B cell (primary cell): ENCODE results near the gene PTPRQ. TPM values are rescaled to one million over a fixed set of nuclear protein-coding genes. Genes with fewer than 3 reads are reported as not detected.

ENCODE experiments used
- ATAC-seq: fragments of 200-7000 bp; cut with Tn5 transposase; one replicate; pipeline ENCODE4 v1.10.0; 2021; ENCODE audit warnings: low read depth, mild to moderate bottlenecking, moderate number of reproducible peaks, moderate library complexity
- CTCF ChIA-PET: fragments of 350-600 bp; sonication (Branson Sonifier 250); formaldehyde crosslinking; loops from one replicate; lab custom pipeline; 2021; ENCODE audit warnings: antibody characterized with exemption, inconsistent platforms; lab: Charles Lee
- POLR2A ChIA-PET: fragments of 350-600 bp; sonication (Branson Sonifier 250); formaldehyde crosslinking; loops from one replicate; lab custom pipeline; 2021; ENCODE audit warnings: antibody characterized with exemption; lab: Charles Lee
- DNase-seq: peaks from one replicate; pipeline ENCODE4 v3.0.0; 2013
- H2AFZ ChIP-seq: 2 replicates; pipeline ENCODE4 v1.6.1; 2012; ENCODE audit warnings: mild to moderate bottlenecking, low read depth, low read length; ENCODE audit not compliant: insufficient read depth, poor library complexity, severe bottlenecking
- H3K27ac ChIP-seq, 2 donors: 1 replicate in 1 of 2; 2 replicates in 1 of 2; pipeline ENCODE4 v1.5.1; 2012 to 2013; ENCODE audit warnings: low read length in 2 of 2, mild to moderate bottlenecking in 2 of 2, moderate library complexity in 1 of 2
- H3K27me3 ChIP-seq, 4 experiments: fragments of 200-600 bp in 1 of 4; sonication (generic) in 1 of 4; replicated peaks in 1 of 4; 1 replicate in 2 of 4; 2 replicates in 2 of 4; pipeline versions ENCODE4 v1.6.1 to v1.7.0; 2013 to 2016; ENCODE audit warnings: low read length in 3 of 4, mild to moderate bottlenecking in 2 of 4, mixed read lengths in 1 of 4, moderate library complexity in 1 of 4; ENCODE audit not compliant: insufficient read depth in 4 of 4, control insufficient read depth in 3 of 4; ENCODE audit errors: control extremely low read depth in 1 of 4
- H3K36me3 ChIP-seq, 2 experiments: replicated peaks in 1 of 2; 1 replicate in 1 of 2; 2 replicates in 1 of 2; pipeline versions ENCODE4 v1.6.1 to v1.7.1; 2013; ENCODE audit warnings: low read length in 1 of 2; ENCODE audit not compliant: insufficient read depth in 2 of 2, control insufficient read depth in 1 of 2; ENCODE audit errors: control extremely low read depth in 1 of 2, extremely low read depth in 1 of 2
- H3K4me1 ChIP-seq, 2 donors: fragments of 200-600 bp in 1 of 2; sonication (generic) in 1 of 2; 1 replicate in 1 of 2; 2 replicates in 1 of 2; pipeline versions ENCODE4 v1.5.1 to v1.6.1; 2013 to 2017; ENCODE audit warnings: low read length in 2 of 2; ENCODE audit not compliant: control insufficient read depth in 2 of 2, insufficient read depth in 2 of 2
- H3K4me2 ChIP-seq: replicated peaks from 2 replicates; pipeline ENCODE3; 2012; ENCODE audit warnings: mild to moderate bottlenecking, low read depth, low read length; ENCODE audit not compliant: poor library complexity, severe bottlenecking
- H3K4me3 ChIP-seq, 5 experiments: fragments of 200-600 bp in 1 of 5; sonication (generic) in 1 of 5; 1 replicate in 3 of 5; 2 replicates in 2 of 5; pipeline versions ENCODE4 v1.5.1 to v1.7.0; 2011 to 2016; ENCODE audit warnings: low read length in 4 of 5, mild to moderate bottlenecking in 4 of 5, low read depth in 2 of 5, control low read depth in 1 of 5, moderate library complexity in 1 of 5; ENCODE audit not compliant: insufficient read depth in 1 of 5; ENCODE audit errors: control extremely low read depth in 1 of 5, extremely low read depth in 1 of 5
- H3K79me2 ChIP-seq: fragments of 200-600 bp; sonication (generic); one replicate; pipeline ENCODE4 v1.6.0; 2016; ENCODE audit warnings: low read length; ENCODE audit not compliant: control insufficient read depth, insufficient read depth
- H3K9ac ChIP-seq: fragments of 200-600 bp; sonication (generic); 2 replicates; pipeline ENCODE4 v1.6.1; 2017; ENCODE audit warnings: mild to moderate bottlenecking, low read length, moderate library complexity
- H3K9me3 ChIP-seq, 3 donors: one replicate each; pipeline versions ENCODE4 v1.6.1 to v1.7.1; 2013; ENCODE audit warnings: low read length in 2 of 3; ENCODE audit not compliant: control insufficient read depth in 2 of 3, insufficient read depth in 1 of 3; ENCODE audit errors: control extremely low read depth in 1 of 3
- H4K20me1 ChIP-seq: 2 replicates; pipeline ENCODE4 v1.6.0; 2012; ENCODE audit warnings: mild to moderate bottlenecking, low read length; ENCODE audit not compliant: insufficient read depth, control insufficient read depth, poor library complexity, severe bottlenecking
- H3K27ac Mint-ChIP-seq: one replicate; pipeline ENCODE4 v1.8.0; 2021; ENCODE audit warnings: mixed read lengths
- H3K27me3 Mint-ChIP-seq: one replicate; pipeline ENCODE4 v1.8.0; 2021; ENCODE audit warnings: mixed read lengths
- H3K4me1 Mint-ChIP-seq: one replicate; pipeline ENCODE4 v1.8.0; 2021; ENCODE audit warnings: mixed read lengths
- H3K4me3 Mint-ChIP-seq: one replicate; pipeline ENCODE4 v1.8.0; 2021; ENCODE audit warnings: mixed read lengths
- H3K9me3 Mint-ChIP-seq: one replicate; pipeline ENCODE4 v1.8.0; 2022; ENCODE audit warnings: mixed read lengths; ENCODE audit not compliant: insufficient read depth
- EZH2 ChIP-seq: IDR thresholded peaks from 2 replicates; pipeline ENCODE4 v1.6.1; 2012; ENCODE audit warnings: borderline replicate concordance, low read depth, mild to moderate bottlenecking, moderate library complexity, low read length; ENCODE audit not compliant: insufficient read depth, poor library complexity, severe bottlenecking
- WGBS: methylation state at CpG from one replicate; pipeline ENCODE4 v1.1.5; 2013; ENCODE audit warnings: missing lambda C conversion rate; ENCODE audit not compliant: insufficient coverage; 5-methylcytosine and 5-hydroxymethylcytosine counted together
- intact Hi-C: fragments of 100-400 bp; cut with micrococcal nuclease; formaldehyde crosslinking; loops from one replicate; pipeline ENCODE4 v1.10.0; 2022
- polyA plus RNA-seq: library from polyadenylated mRNA; depleted of rRNA; stranded (reverse); fragments of >200 nt; gene quantifications from 2 replicates; pipeline ENCODE4 v1.2.3, GENCODE V29; 2012
- total RNA-seq, 2 donors: library from RNA; stranded (reverse); fragments of 120-200 nt in 1 of 2; gene quantifications; 1 replicate in 1 of 2; 2 replicates in 1 of 2; pipeline versions ENCODE4 v1.2.3 to v1.2.4, GENCODE V29; 2013 to 2022
- TF ChIP-seq, protein P1 (sequence below): fragments of 200-600 bp; IDR thresholded peaks from one replicate; pipeline ENCODE4 v1.8.0; 2022; ENCODE audit warnings: antibody characterized with exemption, mild to moderate bottlenecking

The PTPRQ gene
- total and polyA plus RNA-seq, 2 donors (not counting 1 experiment from before 2014, with no cell fraction given): not detected

DNA sequence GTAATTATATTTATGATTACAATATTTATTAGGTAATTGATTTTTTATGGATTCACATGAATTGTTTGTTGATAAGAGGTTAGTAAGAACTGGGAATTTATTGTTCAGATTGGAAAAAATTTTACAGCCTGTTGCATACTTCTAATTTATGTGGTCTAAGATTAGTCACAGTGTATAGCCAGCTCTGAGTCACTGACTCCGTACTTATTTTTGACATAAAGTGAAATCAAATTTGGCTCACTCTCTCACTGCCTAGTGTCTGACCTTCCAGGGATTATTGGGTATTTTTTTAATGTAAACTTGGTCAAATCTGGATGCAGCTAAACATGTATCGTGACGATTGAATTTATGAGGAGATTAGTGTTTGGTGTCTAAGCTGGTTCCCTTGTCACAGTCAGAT, 109.3 kb downstream of the PTPRQ start:
- DNase-seq: no peak
- ChIA-PET POLR2A (no interaction called here), CTCF (no interaction called here)
- Mint-ChIP-seq H3K4me1 (no peaks in the 10 kb centered on the region), H3K27ac (no peak overlapping the region), H3K27me3 (no peaks in the 10 kb centered on the region), H3K9me3 (no peaks in the 10 kb centered on the region), H3K4me3 (no peak overlapping the region)
- ATAC-seq: no peak
- no peaks in the 10 kb centered on the region for H4K20me1 ChIP-seq
- no peaks in the 10 kb centered on the region for H3K27me3 ChIP-seq
- WGBS: no CpG with 5 or more reads among the region's 3 CpGs
- H3K79me2 ChIP-seq: no peaks in the 10 kb centered on the region
- no peak overlapping the region for H2AFZ ChIP-seq
- H3K9ac ChIP-seq: no peak overlapping the region
- H3K4me2 ChIP-seq: no peak overlapping the region
- intact Hi-C loops: no loop called here
- no peaks in the 10 kb centered on the region for H3K4me1 ChIP-seq
- H3K4me3 ChIP-seq: no peak overlapping the region
- H3K9me3 ChIP-seq: no peaks in the 10 kb centered on the region
- H3K36me3 ChIP-seq: no peaks in the 10 kb centered on the region
- no peak overlapping the region for H3K27ac ChIP-seq
- TF ChIP-seq, protein P1, sequence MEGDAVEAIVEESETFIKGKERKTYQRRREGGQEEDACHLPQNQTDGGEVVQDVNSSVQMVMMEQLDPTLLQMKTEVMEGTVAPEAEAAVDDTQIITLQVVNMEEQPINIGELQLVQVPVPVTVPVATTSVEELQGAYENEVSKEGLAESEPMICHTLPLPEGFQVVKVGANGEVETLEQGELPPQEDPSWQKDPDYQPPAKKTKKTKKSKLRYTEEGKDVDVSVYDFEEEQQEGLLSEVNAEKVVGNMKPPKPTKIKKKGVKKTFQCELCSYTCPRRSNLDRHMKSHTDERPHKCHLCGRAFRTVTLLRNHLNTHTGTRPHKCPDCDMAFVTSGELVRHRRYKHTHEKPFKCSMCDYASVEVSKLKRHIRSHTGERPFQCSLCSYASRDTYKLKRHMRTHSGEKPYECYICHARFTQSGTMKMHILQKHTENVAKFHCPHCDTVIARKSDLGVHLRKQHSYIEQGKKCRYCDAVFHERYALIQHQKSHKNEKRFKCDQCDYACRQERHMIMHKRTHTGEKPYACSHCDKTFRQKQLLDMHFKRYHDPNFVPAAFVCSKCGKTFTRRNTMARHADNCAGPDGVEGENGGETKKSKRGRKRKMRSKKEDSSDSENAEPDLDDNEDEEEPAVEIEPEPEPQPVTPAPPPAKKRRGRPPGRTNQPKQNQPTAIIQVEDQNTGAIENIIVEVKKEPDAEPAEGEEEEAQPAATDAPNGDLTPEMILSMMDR: no peak

DNA sequence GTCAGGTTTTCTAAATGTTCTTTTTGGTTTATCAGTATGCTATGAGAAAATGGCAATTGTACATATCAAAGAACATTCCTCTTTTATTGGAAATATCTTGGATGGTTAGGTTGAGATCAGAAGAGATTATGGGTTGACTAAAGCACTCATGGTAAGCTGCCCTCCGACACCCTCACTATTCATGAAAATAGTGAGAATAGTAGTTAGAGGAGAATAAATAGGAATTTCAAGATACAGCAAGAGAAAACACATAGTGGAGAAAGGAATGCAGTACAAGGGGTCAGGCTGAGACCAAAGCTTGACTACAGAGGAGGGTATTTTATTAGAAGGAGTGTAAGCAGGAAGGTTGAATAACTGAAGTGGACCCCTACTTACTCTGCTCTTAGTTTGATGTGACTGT, 112.5 kb downstream of the PTPRQ start:
- POLR2A ChIA-PET: no interaction called here
- Mint-ChIP-seq H3K27ac (no peak overlapping the region), H3K9me3 (no peaks in the 10 kb centered on the region), H3K4me3 (no peak overlapping the region), H3K27me3 (no peaks in the 10 kb centered on the region), H3K4me1 (peaks cover 2% of the 10 kb centered on the region)
- TF ChIP-seq, protein P1: no peak
- TF ChIP-seq EZH2: no peak
- Histone ChIP-seq H3K36me3 (no peaks in the 10 kb centered on the region), H4K20me1 (no peaks in the 10 kb centered on the region), H3K79me2 (no peaks in the 10 kb centered on the region), H3K9ac (no peak overlapping the region), H3K27me3 (no peaks in the 10 kb centered on the region), H3K4me3 (no peak overlapping the region), H3K9me3 (peaks cover 0 to 8% (median 0%) of the 10 kb centered on the region in 3 donors), H3K4me2 (no peak overlapping the region), H3K27ac (no peak overlapping the region), H3K4me1 (no peaks in the 10 kb centered on the region), H2AFZ (no peak overlapping the region)
- CTCF ChIA-PET: no interaction called here
- WGBS: no CpG with 5 or more reads among the region's 1 CpG
- no peak for DNase-seq
- intact Hi-C loops: no loop called here
- no peak for ATAC-seq
